NCI-H1417 (cell line): ENCODE results near the gene DYNLT5.
"Not testable (repeated sequence)": the region's sequence is repeated elsewhere in the genome, so short reads cannot be mapped to it uniquely, and the experiment has no call there.

Experiments used
- DNase-seq, 3 experiments: peaks; one replicate each; lab custom pipeline; 2025; lab: John Stamatoyannopoulos, UW

The DYNLT5 gene

DNA sequence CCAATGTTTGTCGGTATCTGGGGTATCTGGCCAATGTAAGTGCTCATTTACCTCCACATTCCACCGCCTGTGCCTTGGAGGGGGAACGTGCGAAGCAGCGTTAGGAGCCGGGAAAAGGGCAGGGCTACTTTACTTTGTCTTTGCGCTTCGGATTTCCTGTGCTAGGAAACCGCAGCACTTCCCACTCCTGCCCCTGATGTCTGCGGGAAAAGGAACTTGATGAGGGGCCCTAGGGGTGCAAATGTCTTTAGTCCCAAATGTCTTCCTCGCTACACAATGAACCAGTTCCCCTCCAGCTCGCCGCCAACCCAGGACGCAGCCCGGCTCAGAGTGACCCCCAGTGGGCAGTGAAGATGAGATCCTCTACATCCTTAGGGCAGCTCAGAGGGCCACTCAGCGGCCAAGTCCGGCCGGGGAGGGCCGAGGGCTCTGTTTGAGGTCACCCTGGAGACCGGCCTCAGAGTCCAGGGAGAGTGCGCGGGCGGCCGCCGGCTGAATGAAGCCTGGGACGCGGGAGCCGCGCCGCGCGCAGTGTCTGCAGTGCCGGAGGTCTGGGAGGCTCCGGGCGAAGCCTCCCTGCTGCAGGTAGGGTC is at the start of gene DYNLT5:
TSS of gene DYNLT5 (plus strand) at position 460 of the 593 bp plus-strand sequence. CDS start 2,200 bp downstream, outside the sequence.
- no peak for DNase-seq

DNA sequence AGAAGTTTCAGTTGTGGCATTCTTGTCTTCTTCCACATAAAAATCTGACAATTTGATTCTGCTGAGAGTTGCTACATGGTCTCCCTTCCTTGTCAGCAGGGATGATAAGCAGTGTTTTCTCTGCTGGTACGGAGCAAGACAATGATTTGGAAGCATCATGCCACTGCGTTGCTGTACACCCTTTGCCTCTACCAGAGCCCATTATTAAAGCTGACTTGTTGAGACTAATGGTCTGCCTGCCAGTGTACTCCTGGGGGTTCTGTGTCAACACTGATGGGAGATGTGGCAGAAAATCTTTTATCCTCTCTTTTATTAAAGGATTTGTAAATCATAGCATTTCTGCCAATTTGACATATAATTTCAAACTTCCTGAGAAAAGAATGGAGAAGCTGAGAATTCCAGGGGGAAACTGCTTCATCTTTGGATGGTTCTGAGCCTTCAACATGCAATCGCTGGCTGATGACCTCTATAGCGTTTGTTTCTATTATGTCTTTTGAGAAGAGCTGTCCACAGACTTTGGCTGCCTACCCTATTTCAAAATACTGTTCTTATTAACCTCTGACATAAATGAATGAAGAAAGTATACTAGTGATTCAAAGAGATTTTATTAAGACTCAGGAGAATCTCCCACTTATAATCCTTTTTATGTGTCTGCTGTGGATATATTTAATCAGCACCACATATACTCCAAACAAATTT is 47.9 kb upstream of the DYNLT5 start:
- DNase-seq: no peak

DNA sequence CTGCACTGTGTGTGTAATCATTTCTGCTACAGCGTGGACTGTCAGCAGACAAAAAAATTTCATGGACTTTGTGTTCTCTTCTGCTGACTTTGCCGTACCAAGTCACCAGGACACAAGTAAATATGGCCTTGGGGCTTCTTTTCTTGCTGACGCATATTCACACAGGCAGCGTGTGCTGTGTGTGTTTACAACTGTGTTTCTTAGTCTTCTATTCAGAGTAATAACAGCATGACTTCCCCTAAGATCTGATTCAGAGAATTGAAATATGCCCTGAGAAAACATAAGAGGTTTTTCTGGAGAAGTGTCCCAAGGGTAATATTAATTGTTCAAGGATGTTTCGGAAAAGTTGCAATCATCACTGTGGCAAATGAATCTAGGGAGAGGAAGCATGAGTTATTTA is 47.1 kb upstream of the DYNLT5 start:
- DNase-seq: peak in 2 of 3 experiments; percentile 19 to 50

DNA sequence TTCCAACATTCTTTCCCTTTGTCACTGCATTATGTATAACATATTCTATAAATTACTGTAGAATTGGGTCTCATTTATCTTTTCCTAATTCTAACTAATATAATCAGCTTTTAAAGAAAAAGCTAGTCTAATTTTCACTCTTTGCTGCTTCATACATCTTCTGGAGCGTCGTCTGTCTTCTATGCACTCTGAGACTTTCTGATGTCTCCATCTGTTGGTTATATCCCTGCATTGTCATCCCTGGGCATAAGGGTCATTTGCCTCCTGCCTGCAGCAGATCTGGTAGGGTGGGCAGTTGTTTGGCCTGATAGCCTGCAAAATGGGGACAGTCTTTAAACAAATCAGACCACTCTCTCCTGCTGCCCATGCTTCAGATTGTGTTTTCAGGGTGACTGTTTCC is 40.8 kb upstream of the DYNLT5 start:
- peak in 1 of 3 experiments; percentile 32 for DNase-seq

DNA sequence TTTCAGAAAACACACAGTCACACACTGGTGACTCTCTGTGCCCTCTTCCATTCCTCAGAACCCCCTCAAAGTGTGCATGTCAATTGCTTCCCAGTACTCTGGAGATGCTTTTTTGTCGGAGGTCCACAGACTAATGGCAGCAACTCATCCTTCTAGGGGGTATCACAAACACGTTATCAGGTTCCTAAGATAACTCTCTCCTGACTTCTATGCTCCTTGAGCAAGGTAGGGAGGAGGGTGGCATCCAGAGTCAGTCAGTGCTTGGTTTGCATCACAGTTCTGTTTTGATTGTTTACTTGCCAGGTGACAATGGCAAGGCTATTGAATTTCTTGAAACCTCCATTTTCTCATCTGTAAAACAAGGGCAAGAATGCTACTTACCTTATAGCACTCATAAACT is 39.4 kb upstream of the DYNLT5 start:
- no peak for DNase-seq

- DNase-seq: no peak
These were observed 28.3 kb upstream of the DYNLT5 start for GRCh38 chr1:66723985-66724384.

DNA sequence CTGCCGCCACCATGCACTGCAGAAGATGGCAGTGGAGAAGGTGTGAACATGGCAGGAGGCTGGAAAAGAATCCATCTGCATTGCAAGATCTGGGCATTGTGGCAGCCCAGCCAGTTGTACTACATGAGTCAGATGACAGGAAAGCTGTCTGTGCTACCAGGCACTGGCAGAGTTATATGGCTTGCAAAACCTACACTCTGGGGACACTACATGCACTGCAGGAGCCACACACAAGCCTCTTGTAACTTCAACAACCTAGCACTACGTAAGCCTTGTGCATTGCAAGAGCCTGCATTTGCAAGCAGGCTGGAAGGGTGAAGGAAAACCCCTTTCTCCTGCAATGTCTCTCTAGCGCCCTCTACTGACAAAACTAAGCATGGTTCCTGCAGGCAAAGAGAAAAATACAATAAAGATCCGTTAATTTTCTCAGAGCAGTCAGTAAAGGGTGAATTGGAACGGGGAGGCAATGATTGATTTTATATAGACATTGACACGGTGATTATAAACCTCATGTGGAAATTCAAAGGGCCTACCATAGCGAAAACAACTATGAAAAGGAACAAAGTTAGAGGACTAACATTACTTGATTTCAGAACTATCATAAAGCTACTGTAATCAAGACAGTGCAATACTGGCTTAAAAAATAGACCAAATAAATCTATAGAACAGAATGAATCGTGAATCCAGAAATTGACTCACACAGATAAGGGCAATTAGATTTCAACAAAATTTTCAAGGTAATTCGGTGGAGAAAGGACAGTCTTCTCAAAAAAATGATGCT is 26.2 kb upstream of the DYNLT5 start:
- peak; percentile 41 to 92 (median 77) for DNase-seq

GRCh38 chr1:66728021-66728420 is 24.2 kb upstream of the DYNLT5 start:
- no peak for DNase-seq

GRCh38 chr1:66728716-66729115 is 23.5 kb upstream of the DYNLT5 start:
- DNase-seq: not testable (repeated sequence)

- DNase-seq: peak in 1 of 3 experiments; percentile 21
These were observed 23.1 kb upstream of the DYNLT5 start for GRCh38 chr1:66729119-66729518.

GRCh38 chr1:66729523-66729922 is 22.7 kb upstream of the DYNLT5 start:
- no peak for DNase-seq

DNA sequence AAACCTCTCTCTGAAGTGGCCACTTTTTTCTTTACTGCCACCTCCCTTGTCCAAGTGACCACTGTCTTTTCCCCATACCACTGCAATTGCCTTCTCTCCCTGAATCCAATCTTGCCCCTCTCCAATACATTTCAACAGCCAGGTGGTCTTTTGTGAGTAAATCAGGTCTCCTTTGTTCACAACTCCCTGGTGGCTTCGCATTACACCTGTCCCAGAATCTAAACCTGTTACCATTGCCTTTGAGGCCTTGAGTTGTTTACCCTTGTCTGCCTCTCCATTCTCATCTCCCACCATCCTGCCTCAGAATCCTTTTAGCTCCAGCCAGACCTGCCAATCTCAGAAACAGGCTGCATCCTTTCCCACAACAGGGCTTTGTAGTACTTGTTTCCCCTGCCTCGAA is 21.8 kb upstream of the DYNLT5 start:
- peak in 2 of 3 experiments; percentile 33 to 68 for DNase-seq

DNA sequence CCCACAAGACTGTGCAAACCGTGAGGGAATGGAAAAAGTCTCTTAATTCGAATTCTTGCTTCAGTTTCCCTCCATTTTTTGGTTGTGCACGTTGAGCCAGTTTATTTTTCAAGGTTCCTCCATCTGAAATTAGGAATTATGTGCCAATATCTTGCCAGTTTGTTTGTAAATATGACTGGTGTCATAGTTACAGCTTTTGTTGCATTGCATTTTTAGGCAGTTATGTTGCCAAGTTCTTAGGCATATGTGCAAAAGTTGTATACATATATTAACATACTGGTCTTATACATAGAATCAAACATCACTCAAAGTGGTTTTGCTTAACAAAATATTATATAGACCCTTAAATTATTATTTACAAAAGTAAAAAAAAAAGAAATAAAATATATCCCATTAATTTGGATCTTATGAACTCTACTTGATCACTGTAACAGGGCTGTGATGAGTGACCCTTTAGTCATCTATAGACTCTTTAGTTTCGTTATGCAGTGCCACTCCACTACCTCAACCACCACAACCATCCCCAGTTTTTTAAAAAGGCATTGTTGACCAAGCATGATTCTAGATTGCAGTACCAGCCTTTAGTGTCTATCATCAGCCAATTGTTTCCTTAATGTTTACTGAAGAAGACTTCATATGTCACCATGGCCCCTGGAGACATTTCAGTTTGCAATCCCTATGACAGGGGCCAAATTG is 20.9 kb upstream of the DYNLT5 start:
- no peak for DNase-seq

GRCh38 chr1:66732407-66733166 is 19.7 kb upstream of the DYNLT5 start:
- DNase-seq: peak in 1 of 3 experiments; percentile 27

DNA sequence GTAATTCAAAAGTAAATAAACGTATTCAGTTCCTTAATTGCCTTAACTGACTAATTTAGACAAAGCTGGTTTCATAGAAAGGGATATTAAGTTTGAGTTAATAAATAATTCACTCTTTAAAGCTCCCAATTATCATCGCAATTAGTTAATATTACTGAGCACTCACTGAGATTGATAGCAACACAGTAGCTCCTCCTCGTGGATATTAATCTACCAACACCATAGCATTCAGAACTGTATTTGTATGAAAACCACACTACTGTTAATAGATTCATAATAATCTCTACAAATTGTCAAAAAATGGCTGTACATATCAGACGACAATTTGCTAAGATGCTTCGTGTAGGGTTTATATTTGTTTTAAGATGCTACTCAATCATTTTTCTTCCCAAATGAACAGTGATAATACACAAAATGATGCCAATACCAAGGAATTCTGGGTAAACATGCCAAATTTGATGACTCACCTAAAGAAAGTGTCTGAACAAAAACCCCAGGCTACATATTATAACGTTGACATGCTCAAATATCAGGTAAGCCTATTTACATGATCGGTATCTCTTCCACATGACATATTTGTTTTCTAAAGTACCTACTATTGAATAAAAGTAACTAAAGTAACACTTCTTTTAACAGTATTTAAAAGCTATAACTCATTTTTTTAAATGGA is 18.8 kb upstream of the DYNLT5 start:
- peak in 1 of 3 experiments; percentile 48 for DNase-seq

DNA sequence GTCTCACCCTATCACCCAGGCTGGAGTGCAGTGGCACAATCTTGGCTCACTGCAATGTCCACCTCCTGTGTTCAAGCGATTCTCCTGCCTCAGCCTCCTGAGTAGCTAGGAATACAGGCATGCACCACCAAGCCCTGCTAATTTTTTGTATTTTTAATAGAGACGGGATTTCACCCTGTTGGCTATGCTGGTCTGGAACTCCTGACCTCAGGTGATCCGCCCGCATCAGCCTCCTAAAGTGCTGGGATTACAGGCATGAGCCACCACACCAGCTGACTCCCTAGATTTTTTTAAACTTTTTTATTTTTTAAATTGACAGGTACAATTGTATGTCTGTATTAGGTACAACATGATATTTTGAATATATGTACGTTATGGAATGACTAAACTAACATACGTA is 17.7 kb upstream of the DYNLT5 start:
- not testable (repeated sequence) for DNase-seq

- DNase-seq: no peak
These were observed 14.4 kb upstream of the DYNLT5 start for GRCh38 chr1:66737836-66738235.

- DNase-seq: no peak
These were observed 12.7 kb upstream of the DYNLT5 start for GRCh38 chr1:66739401-66740157.

DNA sequence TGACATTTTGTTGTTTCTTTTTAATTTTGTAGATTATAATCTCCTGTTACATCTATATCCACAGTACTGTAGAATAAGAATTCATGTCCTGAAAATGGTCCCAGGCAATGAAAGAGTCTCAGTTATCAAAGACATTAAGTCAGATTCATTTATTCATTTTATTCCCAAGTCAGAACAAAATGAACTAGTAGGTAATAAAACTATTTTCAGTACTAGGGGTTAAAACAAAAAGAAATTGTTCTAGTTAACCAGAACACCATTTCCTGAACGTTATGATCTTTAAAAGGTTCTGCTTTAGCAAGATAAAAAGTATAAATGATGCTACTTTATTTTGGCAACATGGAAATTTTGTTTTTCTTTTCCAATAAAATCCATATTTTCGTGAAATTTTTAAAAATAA is 6.8 kb upstream of the DYNLT5 start:
- no peak for DNase-seq

GRCh38 chr1:66747501-66747900 is 4.8 kb upstream of the DYNLT5 start:
- no peak for DNase-seq
